Kidney (tissue), 14 donors: ENCODE measurements around the gene TMEM270. TPM values are rescaled to one million over a fixed set of nuclear protein-coding genes. Genes with fewer than 3 reads are reported as not detected.

ENCODE experiments used
- DNase-seq, 5 donors: peaks; one replicate each; pipeline ENCODE4 v3.0.0-alpha.2; 2013 to 2020
- FAIRE-seq: peaks from 2 replicates; lab custom pipeline; 2012; peaks lifted over from hg19 to GRCh38; lab: Jason Lieb, UNC
- H3K27ac ChIP-seq, 2 donors: one replicate each; pipeline ENCODE4 v1.7.0; 2013; ENCODE audit warnings: low read depth in 2 of 2, low read length in 2 of 2, inconsistent platforms in 1 of 2
- H3K27me3 ChIP-seq: one replicate; pipeline ENCODE4 v1.7.1; 2013; ENCODE audit warnings: low read length, inconsistent platforms; ENCODE audit not compliant: control insufficient read depth, insufficient read depth
- H3K36me3 ChIP-seq, 3 donors: one replicate each; pipeline versions ENCODE4 v1.7.0 to v1.7.1; 2013; ENCODE audit warnings: low read length in 3 of 3, control low read depth in 1 of 3, inconsistent platforms in 1 of 3; ENCODE audit not compliant: insufficient read depth in 3 of 3, control insufficient read depth in 2 of 3
- H3K4me1 ChIP-seq, 3 donors: one replicate each; pipeline versions ENCODE4 v1.7.0 to v1.7.1; 2013; ENCODE audit warnings: low read length in 3 of 3, inconsistent platforms in 1 of 3, low read depth in 1 of 3; ENCODE audit not compliant: control insufficient read depth in 2 of 3, insufficient read depth in 2 of 3
- H3K4me3 ChIP-seq, 3 donors: one replicate each; pipeline versions ENCODE4 v1.7.0 to v1.8.1; 2013; ENCODE audit warnings: low read length in 3 of 3, control low read depth in 1 of 3, inconsistent platforms in 1 of 3
- H3K9ac ChIP-seq, 3 donors: one replicate each; pipeline versions ENCODE4 v1.7.0 to v1.7.1; 2013; ENCODE audit warnings: low read length in 3 of 3, control low read depth in 1 of 3, inconsistent platforms in 1 of 3
- H3K9me3 ChIP-seq, 3 donors: one replicate each; pipeline versions ENCODE4 v1.7.0 to v1.7.1; 2013; ENCODE audit warnings: low read length in 3 of 3, control low read depth in 1 of 3, inconsistent platforms in 1 of 3; ENCODE audit not compliant: control insufficient read depth in 2 of 3, insufficient read depth in 1 of 3
- CTCF ChIP-seq: IDR thresholded peaks from 3 replicates; pipeline ENCODE4 v1.5.1; 2012; ENCODE audit warnings: mild to moderate bottlenecking, moderate library complexity, borderline replicate concordance; ENCODE audit not compliant: insufficient read depth; ENCODE audit errors: extremely low read depth
- intact Hi-C: fragments of 100-400 bp; cut with DNase I; formaldehyde crosslinking; loops from one replicate; pipeline ENCODE4 v1.11.1; 2022
- polyA plus RNA-seq: library from polyadenylated mRNA; stranded (reverse); fragments of 350-450 nt; fragmentation: Illumina TruSeq; extraction: RNeasy Lipid Tissue Mini Kit (QIAGEN cat#74804); gene quantifications from one replicate; pipeline ENCODE4 v1.2.3, GENCODE V29; 2014; ENCODE audit warnings: low read depth, low replicate concordance; ENCODE audit not compliant: insufficient read depth
- total RNA-seq: library from RNA; stranded (reverse); fragmentation: NEBNext Ultra II Directional; extraction: Animal tissue kit (Norgen Biotek cat#: 25700); gene quantifications from one replicate; pipeline ENCODE4 v1.2.1, GENCODE V29; 2021
- donor health status: control.
- donor health status: control.
- donor health status: control.
- donor health status: control.
- donor health status: control.
- donor health status: DM: yes; HTN: yes; CAD: no.
- donor health status: Normal renal cell carcinoma (clear cell type).

Gene TMEM270
- total and polyA plus RNA-seq, 2 donors from 2014 or later: 0.50 TPM; not detected in 1

- Histone ChIP-seq H3K27me3 (no peaks in the 10 kb centered on the region), H3K9ac (no peak overlapping the region)
- intact Hi-C loops: no loop called here
Measured at GRCh38 chr7:73896454-73896853, 35.5 kb downstream of the TMEM270 start.

GRCh38 chr7:73899731-73900142, 38.8 kb downstream of the TMEM270 start:
- TF ChIP-seq CTCF: no peak
- no peak overlapping the region for H3K27ac ChIP-seq
- DNase-seq (peak in 1 of 5 donors; percentile 48), FAIRE-seq (no peak)
- no peaks in the 10 kb centered on the region for H3K36me3 ChIP-seq
- no peaks in the 10 kb centered on the region for H3K4me1 ChIP-seq
- H3K27me3 ChIP-seq: no peaks in the 10 kb centered on the region
- intact Hi-C loops: no loop called here
- H3K9ac ChIP-seq: no peak overlapping the region
- peaks cover 0 to 9% (median 4%) of the 10 kb centered on the region in 3 donors for H3K9me3 ChIP-seq
- no peak overlapping the region for H3K4me3 ChIP-seq

More at GRCh38 chr7:73896454-73896853, 35.5 kb downstream of the TMEM270 start:
- H3K36me3 ChIP-seq: no peaks in the 10 kb centered on the region
- H3K9me3 ChIP-seq: peaks cover 0 to 9% (median 4%) of the 10 kb centered on the region in 3 donors
- no peak for TF ChIP-seq CTCF
- no peak overlapping the region for H3K27ac ChIP-seq
- peaks cover 0 to 3% (median 0%) of the 10 kb centered on the region in 3 donors for H3K4me1 ChIP-seq
- H3K4me3 ChIP-seq: no peak overlapping the region
- FAIRE-seq (no peak), DNase-seq (no peak)

GRCh38 chr7:73900286-73900685, 39.3 kb downstream of the TMEM270 start:
- FAIRE-seq (no peak), DNase-seq (peak; percentile 44 to 59 (median 46))
- Histone ChIP-seq H3K4me3 (no peak overlapping the region), H3K27me3 (no peaks in the 10 kb centered on the region), H3K9ac (no peak overlapping the region), H3K36me3 (no peaks in the 10 kb centered on the region), H3K9me3 (peaks cover 0 to 9% (median 4%) of the 10 kb centered on the region in 3 donors), H3K27ac (no peak overlapping the region), H3K4me1 (no peaks in the 10 kb centered on the region)
- intact Hi-C loops: no loop called here
- no peak for TF ChIP-seq CTCF
